GM19467 (cell line): Measurements from ENCODE around the gene MB21D2.
"Not testable (repeated sequence)": the region's sequence is repeated elsewhere in the genome, so short reads cannot be mapped to it uniquely, and the experiment has no call there.

Experiments
- ATAC-seq: cut with Tn5 transposase; IDR thresholded peaks from one replicate; pipeline ENCODE4 v1.9.1; 2021; ENCODE audit warnings: mild to moderate bottlenecking, moderate library complexity; ENCODE audit not compliant: unreplicated experiment

The MB21D2 gene

DNA sequence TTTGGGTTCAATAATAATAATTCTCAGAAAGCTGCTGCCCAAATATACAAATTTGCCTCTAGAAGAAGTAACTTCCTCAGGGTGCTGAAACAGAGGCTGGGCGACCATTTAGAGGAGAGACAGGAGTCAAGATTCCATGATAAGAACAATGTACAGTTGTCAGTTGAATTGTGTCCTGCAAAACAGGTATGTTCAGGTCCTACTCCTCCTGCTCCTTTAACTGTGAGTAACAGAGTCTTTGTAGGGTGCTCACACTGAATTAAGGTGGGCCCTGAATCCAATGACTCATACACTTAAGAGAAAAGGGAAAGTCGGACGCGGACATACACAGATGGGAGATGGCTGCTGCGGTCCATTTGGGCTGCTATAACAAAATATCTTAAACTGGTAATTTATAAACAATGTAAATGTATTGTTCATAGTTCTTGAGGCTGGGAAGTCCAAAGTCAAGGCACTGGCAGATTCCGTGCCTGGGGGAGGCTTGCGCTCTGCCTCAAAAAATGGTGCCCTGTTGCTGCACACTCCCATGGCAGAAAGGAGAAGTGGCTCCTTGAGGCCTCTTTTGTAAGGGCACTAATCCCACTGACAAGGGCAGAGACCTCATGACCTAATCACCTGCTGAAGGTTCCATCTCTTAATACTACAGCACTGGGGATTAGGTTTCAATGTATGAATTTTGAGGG, 55.1 kb downstream of the MB21D2 start:
- no peak for ATAC-seq

DNA sequence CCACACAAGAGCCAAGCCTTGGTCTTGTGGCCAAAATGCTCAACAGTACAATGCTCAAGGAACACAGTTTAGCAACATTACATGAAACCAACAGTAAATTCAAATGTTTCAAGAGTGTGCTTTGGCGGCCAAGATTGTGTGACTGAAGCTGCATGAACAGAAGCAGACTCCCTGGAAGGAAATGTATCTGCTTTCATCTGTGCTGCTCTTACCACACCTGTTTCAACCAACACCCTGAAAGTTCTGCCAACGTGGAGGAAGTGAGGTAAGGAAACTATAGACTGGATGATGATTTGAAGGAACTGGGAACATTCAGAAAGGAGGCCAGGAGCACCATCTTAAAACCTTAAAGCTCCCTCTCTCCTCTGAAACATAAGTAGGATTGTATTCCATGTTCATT, 55.7 kb downstream of the MB21D2 start:
- ATAC-seq = no peak

DNA sequence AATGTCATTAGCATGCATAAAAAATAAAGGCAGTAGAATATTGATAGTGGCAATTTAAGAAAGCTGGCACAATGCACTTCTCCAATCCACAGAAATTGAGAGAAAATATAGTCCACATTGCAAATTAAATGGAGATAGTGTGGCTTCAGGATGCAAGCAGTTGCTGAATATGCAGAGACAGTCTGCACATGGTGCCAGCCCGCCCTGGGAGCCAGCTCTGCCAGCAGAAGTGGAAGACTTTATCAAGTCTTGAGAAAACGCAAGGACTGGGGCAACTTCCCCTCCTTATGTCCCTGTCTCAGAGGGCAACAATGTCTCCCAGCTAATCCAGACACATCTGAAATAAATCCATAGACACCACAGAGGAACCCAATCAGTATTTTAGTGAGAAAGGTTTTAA, 57.2 kb downstream of the MB21D2 start:
- ATAC-seq = no peak

DNA sequence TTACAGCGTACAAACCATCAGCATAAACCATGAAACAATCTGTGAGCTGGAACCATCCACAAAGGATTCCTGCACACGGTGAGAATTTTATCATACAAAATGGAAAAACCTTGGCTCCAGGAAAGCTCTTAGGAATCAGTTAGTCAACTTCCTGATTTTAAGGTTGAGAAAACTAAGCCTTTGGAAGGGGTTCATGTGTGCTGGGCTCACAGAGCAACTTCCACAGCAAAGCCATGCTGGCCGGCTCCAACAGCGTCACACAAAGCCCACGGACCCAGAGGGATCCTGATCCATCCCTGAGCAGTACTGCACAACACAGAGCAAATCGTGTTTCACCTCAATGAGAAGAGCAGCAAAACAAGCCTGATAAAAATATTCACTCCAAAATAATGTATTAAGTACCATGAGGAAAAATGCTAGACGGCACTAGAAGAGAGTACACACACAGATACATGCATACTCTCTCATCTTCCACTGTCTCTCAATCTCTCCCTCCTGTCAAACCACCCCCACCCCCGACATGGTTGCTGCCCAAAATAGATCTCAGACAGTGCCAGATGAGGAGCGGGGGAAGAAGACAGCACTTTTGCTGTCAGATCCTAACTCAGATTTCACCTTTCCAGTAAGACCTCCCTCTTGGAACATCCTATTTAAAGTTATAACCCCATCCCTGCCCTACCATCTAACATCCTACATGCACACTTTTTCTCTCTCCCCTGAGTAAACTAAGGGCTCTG, 58.6 kb downstream of the MB21D2 start:
- no peak for ATAC-seq

DNA sequence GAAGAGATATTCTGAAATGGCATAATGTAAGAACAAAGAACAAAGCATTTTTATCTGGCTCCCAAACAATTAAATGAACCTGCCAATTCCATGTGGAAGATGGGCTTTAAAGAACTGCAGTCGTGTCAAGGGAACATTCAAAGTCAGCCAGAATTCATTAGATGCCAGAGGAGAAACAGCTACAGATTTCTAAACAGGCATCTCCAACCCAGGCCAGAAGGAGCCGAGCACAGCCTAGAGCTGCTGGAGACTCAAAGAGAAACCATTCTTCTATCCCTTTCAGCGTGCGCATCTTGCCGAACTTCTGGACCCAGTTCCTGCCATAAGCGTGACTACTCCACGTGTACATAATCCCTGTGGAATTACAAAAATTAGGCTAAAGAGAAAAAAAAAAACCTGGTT, 60.4 kb downstream of the MB21D2 start:
- no peak for ATAC-seq

DNA sequence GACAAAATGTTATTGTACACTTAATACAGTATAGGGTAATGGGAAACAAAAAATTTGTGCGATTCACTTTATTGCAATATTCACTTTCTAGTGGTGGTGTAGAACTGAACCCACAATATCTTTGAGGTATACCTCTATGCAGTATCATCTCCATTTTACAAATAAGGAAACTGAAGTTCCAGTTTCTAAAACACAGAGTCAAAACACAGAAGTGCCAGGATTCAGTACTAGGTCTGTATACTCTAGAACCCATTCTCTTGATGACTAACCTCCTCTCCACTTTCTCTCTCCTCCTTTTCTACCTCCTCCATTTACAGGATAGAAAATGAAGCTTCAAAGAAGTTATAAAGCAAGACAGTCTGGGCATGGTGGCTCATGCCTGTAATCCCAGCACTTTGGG, 62.2 kb downstream of the MB21D2 start:
- no peak for ATAC-seq

DNA sequence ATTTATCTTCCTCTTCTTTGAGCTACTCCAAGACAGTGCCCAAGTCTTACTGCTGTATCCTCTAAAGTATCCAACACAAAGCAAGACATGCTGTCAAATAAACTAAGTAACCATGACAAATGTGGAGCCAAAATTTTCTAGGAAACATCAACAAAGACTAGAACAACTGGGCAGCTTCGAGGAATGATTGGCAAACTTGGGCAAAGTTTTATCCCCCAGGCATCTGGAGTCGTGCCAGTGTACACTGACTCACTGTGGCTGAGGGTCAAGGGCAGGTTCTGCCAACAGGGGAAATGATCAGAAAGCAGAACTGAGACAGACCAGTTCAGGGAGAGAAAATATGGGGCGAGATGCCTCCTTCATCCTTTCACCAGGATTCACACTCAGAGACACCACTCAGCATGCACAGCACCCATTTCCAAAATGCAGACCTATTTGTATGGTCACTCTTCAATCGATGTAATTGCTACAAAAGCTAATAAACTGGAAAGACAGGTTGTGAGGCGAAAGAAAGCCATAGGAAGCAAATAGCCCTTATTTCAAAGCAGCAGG, 65.8 kb downstream of the MB21D2 start:
- ATAC-seq = peak; percentile 42

DNA sequence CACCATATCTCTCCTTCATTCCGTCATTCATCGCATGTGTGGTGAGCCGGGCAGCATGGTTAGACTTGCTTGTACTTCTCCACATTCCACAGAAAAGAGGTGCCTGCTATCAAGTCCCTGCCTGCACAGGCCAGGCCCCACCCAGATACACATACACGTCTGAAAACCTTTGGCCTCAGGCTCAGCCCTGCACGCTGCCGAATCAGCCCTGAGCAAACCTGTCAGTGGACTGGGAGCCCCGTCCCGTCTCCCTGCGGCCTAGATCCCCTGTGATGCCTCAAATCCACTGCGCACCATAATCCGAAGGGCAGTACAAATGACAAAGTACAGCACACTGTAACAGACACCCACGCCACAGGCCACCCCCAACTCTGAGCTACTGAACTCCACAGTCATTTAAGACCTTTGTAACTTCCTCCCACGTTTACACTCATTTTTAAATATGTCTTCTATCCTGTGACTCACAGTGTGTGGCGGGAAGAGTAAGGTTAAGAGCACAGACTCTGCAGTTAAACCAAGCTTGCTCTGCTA, 67.1 kb downstream of the MB21D2 start:
- no peak for ATAC-seq

DNA sequence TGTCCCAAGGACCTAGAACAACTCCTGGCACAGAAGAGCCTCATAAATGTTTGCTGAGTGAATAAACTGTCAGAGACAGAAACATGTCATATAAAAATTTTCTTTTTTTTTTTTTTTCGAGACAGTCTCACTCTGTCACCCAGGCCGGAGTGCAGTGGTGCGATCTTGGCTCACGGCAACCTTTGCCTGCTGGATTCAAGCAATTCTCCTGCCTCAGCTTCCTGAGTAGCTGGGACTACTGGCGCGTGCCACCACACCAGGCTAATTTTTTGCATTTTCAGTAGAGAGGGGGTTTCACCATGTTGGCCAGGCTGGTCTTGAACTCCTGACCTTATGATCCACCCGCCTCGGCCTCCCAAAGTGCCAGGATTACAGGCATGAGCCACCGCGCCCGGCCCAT, 67.8 kb downstream of the MB21D2 start:
- not testable (repeated sequence) for ATAC-seq

DNA sequence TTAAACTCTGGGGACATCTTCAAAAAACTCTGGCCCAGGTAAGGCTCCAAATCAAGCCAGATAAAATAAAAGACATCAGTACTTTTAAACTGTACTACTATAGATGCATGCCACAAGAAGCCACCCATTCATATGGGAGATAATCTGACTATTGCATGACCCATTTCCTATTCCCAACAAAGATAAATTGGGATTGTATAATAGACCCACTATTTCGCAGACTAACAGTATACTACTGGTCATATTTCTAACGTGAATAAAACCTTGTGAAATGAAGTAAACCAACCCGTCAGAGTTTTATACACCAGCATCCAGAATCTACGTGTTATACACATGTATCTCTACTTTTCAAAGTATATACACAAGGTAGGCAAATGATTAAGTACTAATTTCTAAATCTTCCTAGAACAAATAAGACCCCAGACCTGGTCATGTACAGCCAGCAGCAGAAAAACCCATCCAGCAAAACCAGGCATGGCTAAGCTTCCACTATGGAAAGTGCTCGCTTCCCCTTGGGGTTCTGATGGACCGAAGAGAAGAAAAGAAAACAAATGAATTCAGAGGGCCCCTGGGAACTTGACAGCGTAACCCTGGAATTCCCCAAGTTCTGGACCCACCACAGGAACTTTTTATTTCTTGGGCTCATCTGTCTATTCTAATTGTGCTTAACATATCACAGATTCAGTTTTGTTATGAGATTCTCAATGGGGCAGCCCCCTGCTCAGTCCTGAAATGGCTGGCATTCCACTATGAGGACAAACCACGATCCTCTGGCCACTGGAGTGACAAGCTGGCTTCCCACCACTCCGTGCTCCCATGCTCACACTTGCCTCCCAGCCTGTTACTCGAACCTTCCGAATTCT, 69.1 kb downstream of the MB21D2 start:
- no peak for ATAC-seq

DNA sequence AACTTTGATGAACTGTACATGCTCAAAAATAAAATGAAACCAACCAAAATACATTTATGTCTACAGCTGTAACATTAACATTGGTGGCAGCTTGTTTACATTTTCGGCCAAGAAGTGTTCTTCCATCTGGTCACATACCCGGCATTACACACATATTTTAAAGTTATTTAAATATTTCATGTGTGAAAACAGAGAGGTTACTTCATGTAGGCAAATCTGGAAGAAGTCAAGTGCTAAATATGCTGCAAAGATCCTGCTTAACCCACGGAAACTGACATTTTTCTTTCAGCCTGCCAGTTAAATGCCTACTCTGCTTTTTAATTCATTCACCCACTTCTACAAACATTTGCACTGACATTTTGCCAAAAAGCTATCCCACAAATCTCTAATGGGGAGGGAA, 69.7 kb downstream of the MB21D2 start:
- ATAC-seq = no peak

DNA sequence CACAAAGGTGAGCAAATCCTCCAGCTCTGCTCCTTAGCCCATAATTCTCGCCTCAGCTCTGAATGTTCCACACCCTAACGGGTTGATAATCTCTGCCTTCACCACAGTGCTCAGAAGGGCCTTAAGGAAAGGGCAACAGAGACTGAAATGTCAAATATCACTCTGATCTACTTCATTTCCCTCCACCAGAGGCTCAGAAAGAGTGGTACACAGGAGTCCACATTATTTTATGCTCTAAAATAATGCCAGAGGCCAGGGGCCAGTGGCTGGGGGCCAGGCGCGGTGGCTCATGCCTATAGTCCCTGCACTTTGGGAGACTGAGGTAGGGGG, 72.2 kb downstream of the MB21D2 start:
- ATAC-seq = no peak

DNA sequence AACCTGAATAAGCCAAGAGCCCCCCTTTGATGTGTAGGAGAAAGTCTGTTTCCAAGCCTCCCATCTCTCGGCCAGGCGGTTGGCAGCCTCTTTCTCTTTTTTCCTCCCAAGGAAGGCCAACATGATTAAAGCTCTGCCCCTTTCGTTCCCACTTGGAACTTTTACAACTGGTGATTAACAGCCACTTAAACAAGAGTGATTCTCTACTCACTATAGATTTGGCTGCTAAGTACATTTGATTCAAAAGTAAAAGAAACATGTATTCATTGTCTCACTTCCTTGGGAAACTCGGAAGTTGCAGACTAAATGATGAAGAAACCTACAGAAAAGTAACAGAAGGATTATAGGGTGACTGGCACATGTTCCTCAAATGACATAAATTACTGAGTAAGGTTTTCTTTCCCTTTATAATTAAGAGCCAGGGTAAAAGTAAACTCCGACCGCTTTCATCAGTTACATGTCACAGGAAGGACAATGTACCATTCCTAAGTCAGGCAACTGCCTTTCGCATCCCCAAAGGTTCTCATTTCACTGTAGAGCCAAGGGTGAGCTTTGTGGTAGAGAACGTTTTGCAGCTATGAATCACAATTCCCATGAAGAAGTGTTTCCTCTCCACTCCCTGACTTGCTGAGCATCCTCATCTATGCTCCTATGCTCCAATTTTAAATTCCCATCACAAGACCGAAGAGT, 72.7 kb downstream of the MB21D2 start:
- no peak for ATAC-seq

DNA sequence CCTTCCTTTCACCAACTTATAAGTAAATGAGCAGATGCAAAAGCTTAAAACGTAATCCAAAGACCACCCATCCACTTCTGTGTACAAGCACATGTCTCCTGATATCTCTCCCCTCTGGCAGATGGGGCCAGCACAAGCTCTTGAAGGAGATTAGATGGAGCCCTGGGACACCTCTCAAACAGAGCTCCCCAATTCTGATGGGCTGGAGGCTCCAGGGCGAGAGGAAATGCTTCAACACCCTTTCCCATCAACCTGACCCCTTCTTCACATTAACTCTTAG, 73.2 kb downstream of the MB21D2 start:
- no peak for ATAC-seq

DNA sequence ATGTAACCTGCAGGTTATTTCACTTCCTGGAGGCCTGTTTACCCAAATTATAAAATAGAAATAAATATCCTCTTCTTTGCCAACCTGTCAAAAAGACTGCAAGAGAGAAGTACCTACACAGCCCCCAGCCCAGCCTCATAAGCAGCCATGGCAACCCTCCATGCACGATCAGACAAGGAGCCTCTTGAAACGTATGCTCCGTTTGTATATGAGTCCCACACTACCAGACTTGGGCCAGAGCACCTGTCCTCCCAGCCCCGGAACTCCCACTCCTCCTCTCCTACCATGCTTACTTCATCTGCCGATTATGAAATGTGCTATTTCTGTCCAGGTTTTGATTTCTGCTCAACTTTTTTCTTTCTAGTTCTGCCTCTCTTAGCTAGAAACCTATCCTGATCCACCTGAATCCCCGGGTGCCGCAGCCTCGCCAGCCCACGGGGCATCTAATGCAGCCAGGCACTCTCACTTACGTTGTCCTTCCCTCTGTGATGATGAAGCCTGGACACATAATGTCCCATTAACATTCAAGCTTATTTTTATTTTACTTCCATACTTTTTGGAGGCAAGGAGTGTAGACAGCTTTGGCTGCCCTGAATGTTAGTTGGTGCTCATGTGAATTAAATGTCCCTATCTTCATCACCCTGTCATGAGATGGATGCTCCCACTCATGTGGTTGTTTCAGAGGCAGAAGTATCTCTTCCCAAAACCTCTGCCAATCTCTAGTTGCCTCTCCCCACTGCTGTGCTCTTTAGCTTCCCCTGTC, 73.8 kb downstream of the MB21D2 start:
- no peak for ATAC-seq

DNA sequence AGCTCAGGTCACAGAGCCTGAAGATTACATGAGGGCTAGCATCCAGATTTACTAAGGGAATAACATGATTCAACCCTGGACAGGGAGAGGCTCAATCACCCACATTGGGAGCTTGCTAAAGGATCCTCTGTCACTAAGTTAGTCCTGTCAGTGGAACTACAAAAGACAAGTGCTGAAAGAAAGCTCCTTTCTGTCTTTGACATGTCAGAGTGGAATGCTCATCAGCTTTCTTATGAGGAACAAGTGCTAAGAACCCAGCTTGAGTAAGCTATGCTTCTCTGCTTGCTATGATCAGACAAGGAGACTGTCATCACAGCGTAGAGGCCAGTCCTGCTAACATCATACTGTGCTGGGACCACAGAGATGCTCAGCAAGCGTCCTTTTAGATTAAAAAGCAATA, 74.5 kb downstream of the MB21D2 start:
- no peak for ATAC-seq

DNA sequence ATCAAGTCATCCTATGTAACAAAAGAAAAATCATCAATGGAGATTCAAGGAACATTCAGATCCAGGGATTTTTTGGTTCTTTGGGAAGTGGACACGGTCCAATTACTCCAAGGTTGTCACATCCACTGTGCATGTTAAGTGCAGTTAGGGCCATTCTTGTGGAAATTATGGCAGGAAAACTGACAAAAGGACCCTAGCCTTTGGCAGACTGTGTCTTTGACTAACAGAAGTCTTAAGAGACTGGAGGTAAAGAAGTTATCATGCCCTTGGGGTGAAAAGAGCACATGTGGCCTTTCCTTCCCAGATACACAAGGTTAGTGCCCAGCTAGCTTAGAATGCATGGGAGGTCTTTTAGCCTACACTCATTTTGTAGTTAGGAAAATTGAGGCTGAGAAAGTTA, 74.9 kb downstream of the MB21D2 start:
- ATAC-seq = no peak

DNA sequence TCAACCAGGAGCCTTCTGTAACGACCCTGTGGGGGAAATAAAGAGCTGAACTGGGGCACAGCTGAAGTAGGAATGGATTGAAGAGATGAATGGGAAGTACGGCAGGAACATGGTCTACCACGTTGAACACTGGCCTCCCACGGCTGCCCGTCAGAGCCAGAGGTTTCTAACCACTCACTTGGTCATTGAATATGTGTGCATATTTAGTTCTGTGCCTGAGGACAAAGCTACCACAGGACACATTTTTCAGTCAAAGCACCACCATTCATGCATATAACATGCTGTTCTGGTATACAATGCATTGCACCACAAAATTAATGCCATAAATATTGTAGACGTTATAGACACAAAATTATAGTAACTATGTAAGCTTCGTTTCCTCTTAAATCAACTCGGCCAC, 75.5 kb downstream of the MB21D2 start:
- no peak for ATAC-seq

DNA sequence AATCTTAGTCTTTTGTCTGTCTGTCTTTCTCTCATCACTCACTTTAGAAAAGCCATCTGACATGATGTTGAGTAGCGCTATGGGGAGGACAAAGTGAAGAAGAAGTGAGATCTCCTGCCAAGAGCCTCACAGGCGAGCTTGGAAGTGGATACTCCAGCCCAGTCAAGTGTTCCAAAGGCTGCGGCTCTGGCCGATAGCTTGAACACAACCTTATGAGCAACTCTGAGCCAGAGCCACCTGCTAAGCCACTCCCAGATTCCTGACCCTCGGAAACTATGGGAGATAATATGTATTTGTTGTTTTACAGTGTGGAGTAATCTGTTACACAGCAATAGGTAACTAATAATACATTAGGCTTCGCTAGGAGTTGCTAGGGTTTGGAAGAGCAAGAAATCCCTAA, 76.2 kb downstream of the MB21D2 start:
- ATAC-seq = no peak

DNA sequence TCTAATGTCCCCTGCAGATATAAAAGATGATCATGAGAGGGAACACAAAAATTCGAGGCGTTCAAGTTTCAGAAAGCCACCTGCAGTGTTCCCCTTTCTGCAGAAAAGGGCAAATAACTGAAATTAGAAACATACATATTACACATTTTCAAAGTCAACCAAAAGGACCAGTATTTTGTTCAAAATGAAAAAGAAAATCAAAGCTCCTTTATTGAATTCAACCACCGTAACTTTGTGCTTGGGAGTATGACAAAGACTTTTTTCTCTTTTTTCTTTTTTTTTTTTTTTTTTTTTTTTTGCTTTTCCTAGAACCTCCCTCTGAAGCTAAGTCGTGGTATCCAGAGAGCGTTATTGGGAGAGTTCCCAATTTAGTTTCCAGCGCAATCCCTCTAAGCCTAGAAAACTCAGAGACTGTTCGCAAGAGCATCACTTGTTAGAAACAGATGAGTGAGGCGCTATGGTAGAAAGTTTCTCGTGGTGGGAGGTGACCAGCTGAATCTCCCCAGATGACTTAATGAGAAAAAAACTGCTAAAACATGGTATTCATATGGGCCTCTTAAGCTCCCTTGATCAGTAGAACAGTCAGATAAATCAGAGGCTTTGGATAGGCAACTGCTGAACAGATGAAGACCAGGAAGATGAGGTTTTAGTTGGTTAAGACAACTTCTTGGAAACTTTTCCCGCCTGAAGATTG, 77.4 kb downstream of the MB21D2 start:
- no peak for ATAC-seq
